Stimulated activated CD8-positive, alpha-beta memory T cell treated with anti-CD3 and anti-CD28 coated beads, Interleukin-4, amount 100 ng/mL, for 24 hours (primary cell): ENCODE measurements around the gene LAMC2.
"Not testable (repeated sequence)": the region's sequence is repeated elsewhere in the genome, so short reads cannot be mapped to it uniquely, and the experiment has no call there.

Experiments used
- DNase-seq: peaks from one replicate; pipeline ENCODE4 v3.0.0-alpha.2; 2020; ENCODE audit warnings: low read depth

The LAMC2 gene

GRCh38 chr1:183238071-183238470 is 52.0 kb downstream of the LAMC2 start:
- no peak for DNase-seq

GRCh38 chr1:183239220-183239742 is 53.2 kb downstream of the LAMC2 start:
- DNase-seq: no peak

GRCh38 chr1:183239793-183240525 is 53.9 kb downstream of the LAMC2 start:
- DNase-seq: no peak

- DNase-seq: no peak
Measured at GRCh38 chr1:183240526-183240825, 54.4 kb downstream of the LAMC2 start.

- DNase-seq: not testable (repeated sequence)
Measured at GRCh38 chr1:183240853-183241252, 54.8 kb downstream of the LAMC2 start.

- no peak for DNase-seq
Measured at GRCh38 chr1:183241471-183241870, 55.4 kb downstream of the LAMC2 start.

GRCh38 chr1:183242556-183242955 is 56.5 kb downstream of the LAMC2 start:
- DNase-seq: no peak

GRCh38 chr1:183243161-183244050 is 57.3 kb downstream of the LAMC2 start:
- no peak for DNase-seq

GRCh38 chr1:183244466-183244865 is 58.4 kb downstream of the LAMC2 start:
- DNase-seq: no peak

GRCh38 chr1:183245357-183245756 is 59.3 kb downstream of the LAMC2 start:
- DNase-seq: no peak

- no peak for DNase-seq
Measured at GRCh38 chr1:183246436-183246835, 60.4 kb downstream of the LAMC2 start.

- no peak for DNase-seq
Measured at GRCh38 chr1:183247066-183247465, 61.0 kb downstream of the LAMC2 start.

GRCh38 chr1:183247484-183247883 is 61.4 kb downstream of the LAMC2 start:
- no peak for DNase-seq

GRCh38 chr1:183247931-183248330 is 61.9 kb downstream of the LAMC2 start:
- no peak for DNase-seq

- DNase-seq: no peak
Measured at GRCh38 chr1:183248989-183249691, 63.1 kb downstream of the LAMC2 start.

- no peak for DNase-seq
Measured at GRCh38 chr1:183249941-183250452, 63.9 kb downstream of the LAMC2 start.

- DNase-seq: no peak
Measured at GRCh38 chr1:183251101-183251958, 65.3 kb downstream of the LAMC2 start.

- DNase-seq: no peak
Measured at GRCh38 chr1:183251959-183252450, 65.9 kb downstream of the LAMC2 start.

- DNase-seq: no peak
Measured at GRCh38 chr1:183255073-183255472, 69.0 kb downstream of the LAMC2 start.

GRCh38 chr1:183259924-183260323 is 73.9 kb downstream of the LAMC2 start:
- no peak for DNase-seq

- no peak for DNase-seq
Measured at GRCh38 chr1:183262628-183263200, 76.7 kb downstream of the LAMC2 start.
